HG03097 (cell line): ENCODE results near the gene ADPRHL1.
A peak's percentile ranks its signal among the peaks of the same experiment; 100 is the strongest.
"Not testable (repeated sequence)": the region's sequence is repeated elsewhere in the genome, so short reads cannot be mapped to it uniquely, and the experiment has no call there.

Experiments used
- ATAC-seq: cut with Tn5 transposase; IDR thresholded peaks from one replicate; pipeline ENCODE4 v1.9.1; 2021; ENCODE audit not compliant: unreplicated experiment, low FRiP score

Gene ADPRHL1

DNA sequence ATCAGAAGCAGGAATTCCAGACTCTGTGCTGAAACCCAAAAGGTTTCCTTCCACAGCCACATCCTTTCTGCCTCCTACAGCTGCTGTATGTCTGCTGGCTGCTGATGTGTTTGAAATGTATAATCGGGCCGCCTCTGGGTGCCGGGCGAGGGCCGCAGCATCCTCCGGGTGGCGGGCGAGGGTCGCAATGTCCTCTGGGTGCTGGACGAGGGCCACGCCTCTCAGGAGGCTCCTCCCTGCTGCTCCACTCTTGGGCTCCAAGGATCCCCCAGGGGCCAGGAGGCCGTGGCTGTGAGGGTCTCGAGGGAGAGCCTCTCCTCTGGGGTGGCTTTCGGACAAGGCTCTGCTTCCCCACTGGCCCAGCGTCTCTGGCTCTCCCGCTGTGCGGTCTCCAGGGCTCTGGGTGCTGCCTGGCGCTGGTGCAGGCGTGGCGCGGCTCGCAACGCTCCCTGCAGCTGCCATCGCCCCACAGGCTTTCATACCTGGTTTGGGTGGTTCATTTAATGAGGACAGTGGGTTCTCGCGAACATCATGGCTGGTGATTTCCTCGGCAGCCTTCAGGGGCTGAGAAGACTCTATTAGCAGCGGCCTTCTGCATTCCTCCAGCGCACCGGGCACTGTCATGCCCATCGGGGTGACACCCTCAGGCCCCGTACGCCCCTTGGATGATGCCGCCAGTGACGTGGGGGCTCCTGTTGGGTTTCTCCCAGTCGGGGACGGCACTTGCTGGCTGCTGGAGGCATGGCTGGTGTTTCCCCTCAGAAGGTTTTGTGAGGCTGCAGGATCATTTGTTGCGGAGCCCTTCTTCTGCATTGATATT lies 47.6 kb downstream of the ADPRHL1 start:
- no peak for ATAC-seq

DNA sequence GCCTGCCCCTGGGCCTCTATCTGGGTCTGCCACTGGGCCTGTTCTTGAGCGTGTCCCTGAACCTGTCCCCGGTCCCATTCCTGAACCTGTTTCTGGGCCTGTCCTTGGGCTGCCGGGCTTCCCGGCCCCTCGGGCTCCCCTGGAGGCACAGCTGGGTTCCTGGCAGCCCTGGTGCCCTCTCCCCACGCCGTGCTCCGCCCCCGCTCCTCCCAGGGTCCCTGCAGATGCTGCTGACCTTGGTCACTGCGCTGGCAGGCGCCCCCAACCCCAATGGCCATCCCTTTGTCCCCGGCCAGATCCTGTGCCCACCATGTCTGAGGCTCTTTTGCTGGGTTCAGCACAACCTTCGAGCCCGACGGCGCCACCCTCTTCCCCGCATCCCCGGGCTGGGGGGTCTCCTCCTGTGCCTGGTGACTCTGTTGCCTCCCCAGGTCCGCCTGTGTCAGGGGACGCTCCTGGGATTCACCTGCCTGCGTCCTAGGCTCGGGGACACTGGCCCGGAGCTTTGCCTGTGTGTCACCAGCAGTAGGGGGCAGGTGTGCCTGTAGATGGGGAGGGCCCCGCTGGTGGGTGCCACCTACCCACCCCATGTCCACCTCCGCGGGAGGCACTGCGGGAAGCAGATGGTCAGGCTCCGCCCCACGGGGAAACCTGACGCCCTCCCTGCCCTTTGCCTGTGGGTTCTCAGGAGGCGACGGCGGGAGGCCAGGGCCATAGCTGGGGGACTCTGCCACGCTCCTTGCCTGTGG lies 48.4 kb downstream of the ADPRHL1 start:
- no peak for ATAC-seq

DNA sequence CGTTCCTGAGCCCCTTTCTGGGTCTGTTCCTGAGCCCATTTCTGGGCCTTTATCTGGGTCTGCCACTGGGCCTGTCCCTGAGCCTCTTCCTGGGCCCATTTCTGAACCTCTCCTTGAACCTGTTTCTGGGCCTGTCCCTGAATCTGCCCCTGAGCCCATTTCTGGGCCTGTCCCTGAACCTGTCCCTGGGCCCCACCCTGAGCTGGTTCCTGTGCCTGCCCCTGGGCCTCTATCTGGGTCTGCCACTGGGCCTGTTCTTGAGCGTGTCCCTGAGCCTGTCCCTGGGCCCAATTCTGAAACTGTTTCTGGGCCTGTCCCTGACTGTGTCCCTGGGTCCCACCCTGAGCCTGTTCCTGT lies 48.9 kb downstream of the ADPRHL1 start:
- ATAC-seq, result no peak

DNA sequence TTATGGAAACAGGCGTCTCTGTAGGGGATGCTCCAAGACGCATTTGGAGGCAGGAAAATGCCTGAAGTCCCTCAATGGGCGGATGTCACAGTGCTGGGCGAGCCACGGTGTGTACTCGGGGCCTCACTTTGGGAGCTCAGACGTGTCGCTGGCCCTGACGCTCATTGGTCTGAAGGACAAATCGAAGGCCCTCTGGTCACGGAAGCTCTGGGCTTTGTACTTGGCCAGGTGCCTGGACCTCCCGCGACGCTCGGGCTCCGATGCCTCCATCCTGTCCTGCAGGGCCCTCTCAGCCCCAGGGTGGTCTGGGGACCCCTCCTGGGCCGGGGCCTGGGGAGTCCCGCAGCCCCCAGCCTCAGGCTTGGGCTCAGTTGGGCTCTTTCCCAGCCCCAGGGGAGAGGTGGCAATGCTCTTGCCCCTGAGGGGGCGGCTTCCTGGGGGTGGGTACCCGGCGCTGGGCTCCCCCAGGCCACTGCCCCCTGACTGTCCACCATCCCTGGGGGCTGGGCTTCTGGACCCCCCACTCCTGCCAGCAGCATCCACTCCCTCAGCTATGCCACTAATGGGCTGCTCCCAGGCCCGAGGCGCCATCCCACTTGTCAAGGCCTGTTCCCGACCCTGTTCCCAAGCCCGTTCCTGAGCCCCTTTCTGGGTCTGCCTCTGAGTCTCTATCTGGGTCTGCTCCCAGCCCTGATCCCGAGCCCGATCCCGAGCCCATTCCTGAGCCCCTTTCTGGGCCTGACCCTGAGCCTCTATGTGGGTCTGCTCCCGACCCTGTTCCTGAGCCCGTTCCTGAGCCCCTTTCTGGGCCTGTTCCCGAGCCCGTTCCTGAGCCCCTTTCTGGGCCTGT lies 49.8 kb downstream of the ADPRHL1 start:
- ATAC-seq, result no peak

DNA sequence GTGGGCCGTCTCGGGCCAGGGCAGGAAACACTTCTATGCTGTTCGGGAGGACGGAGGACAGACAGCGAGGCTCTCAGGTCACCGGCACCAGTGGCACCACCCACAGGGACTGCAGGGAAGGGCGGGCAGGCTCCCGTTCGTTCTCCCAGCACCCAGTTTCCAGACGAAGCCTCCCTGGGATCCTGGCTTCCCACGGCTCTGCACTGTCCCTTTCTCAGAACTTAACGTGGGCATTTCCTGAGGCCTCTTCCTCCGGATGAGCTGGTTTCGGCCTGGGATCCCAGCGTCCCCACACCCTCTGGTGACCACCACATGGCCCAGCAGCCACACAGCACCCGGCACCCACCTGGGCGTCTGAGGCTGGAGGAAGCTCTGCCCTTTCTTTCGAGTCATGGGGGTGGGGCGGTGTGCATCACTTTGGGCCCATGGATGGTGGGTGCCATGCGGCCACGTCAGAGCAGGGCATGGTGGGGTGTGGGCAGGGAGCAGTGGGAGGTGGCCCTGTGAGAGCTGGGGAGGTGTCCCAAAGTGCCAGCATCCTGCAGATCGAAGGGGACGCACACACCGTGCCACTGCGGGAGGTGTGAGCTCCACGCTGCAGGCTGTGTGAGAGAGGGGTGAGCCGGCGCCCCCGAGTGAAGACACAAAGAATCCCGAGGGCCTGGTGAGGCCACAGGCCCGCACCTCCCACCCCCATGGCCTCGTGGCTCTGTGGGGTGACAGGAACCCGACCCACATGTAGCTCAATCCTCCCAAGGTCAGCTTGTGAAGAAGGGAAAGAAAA lies 50.6 kb downstream of the ADPRHL1 start:
- ATAC-seq, result no peak

DNA sequence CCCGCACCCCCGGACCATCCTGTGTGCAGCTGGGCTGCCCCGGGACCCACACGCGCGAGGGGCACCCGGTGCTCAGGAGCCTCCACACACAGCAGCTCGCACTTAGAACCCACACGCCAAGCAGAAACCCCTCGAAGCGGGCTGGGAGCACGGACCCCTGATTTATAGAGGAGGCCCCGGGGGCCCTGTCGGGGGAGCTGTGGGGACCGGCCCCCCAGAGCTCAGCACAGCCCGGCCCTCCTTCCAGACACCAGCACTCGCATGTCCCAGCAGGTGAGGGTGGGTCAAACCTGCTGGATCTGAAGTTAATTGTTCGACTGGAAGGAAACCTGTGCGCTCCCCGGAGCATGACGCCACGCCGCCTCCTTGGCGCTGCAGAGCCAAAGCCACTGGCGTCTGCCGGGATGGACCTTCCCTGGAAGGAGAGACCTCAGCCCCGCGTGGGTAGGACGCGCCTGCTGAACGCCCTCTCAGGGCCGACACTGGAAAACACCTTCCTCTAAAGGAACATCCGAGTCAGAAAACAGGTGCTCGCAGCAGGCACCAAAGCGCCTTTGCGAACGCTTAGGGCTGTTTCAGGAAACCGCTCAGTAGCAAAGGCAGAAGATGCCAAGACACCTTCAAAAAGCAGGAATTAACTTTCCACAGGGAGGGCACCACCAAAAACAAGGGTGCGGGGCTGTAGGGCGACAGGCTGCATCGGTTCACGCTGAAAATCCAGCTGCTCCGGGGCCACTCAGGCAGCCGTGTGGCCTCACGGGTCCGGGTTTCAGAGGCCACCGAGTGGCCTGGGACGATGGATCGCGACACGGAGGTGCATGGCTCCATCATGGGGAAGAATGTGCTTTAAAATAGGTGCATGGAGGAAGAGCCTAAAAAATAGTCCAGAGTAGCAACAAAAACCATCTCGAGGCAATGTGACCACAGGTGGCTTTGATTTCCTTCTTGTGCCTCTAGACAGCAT lies 51.6 kb downstream of the ADPRHL1 start:
- ATAC-seq, result no peak

DNA sequence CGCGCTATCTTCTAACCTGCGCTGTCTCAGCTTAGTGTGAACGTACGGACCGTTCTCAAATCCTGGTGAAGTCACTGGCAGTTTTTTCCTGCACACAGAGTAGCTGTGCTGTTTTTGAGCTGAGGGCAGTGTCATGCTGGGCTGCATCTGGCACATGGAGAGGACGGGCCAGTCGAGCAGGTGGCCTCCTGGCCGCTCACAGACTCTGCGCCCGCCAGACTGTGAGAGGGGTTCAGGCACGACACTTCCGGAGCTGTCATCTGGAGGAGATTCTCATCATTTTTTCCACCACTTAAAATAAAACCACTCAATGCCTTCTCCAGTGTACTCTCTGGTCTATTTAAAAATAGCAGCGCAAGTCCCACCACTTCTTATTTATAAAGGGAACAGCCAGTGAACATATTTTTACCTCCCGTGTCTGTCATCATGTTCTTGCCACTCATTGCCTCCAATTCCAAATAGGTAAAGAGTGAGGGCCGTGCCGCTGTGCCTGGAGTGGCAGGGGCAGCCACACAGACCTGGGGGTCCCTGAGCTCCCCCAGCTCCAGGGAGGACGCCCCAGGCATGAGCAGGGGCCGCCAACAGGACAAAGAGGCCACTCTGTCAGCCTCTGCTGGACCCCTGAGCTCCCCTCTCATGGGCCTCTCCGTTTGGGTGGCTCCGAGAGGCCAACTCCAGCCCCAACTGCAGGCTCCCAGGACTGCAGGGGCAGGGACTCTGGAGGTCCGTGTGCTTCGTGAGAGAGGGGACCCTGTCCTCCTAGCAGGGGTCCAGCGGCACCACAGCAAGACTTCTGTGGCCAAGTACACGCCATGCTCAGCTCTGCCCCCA lies 52.5 kb downstream of the ADPRHL1 start:
- no peak for ATAC-seq

DNA sequence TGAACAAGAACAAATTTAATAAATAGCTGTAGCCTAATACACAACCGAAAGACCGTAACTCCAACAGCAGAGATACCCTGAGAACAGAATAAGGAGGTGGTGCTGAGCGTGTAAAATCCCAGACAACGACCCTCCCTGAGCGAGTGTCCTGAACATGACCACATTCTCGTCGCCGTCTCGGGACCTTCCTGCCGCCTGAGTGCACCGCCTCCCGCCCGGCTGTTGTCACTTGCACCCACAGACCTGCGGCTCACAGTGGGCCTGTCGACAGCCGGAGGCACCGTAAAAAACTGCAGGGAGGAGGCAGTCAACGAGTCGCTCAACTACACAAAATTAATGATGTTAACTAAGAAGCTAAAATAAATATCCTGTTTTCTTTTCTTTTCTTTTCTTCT lies 53.5 kb downstream of the ADPRHL1 start:
- no peak for ATAC-seq

DNA sequence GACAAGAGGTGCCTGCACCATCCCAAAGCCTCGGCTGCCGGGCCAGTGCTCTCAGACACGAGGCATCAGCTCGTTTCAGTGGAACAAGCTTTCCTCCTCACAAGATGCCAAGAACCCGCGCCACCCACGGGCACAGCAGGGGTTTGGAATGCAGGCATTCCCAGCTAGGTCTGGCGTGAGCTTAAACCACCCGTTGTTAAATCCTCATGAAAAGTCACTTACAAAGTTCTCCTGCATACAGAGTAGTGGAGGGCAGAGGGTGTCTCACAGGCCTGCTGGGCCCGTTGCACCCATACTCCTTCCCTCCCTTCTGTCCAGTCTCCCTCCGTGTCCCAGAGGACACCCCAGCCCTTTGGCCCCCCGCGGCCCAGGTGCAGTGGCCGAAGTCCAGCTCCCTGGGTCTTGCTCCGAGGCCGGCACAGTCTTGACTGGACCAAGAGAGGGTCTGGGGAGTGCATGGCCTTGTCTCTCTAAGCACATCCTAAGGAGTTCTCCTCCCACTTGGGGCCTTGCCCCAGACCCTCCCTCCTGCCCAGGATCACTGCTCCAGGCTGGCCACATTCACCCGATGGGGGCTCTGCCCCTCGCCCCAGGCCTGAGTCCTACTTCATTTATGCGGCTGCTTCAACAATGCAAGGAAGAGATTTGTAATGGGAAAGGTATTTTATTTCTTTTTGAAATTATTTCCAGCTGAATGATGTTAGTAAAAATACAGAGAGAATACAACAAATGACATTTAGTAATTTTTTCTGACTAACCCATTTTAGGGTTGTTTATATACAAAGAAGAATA lies 54.1 kb downstream of the ADPRHL1 start:
- no peak for ATAC-seq

DNA sequence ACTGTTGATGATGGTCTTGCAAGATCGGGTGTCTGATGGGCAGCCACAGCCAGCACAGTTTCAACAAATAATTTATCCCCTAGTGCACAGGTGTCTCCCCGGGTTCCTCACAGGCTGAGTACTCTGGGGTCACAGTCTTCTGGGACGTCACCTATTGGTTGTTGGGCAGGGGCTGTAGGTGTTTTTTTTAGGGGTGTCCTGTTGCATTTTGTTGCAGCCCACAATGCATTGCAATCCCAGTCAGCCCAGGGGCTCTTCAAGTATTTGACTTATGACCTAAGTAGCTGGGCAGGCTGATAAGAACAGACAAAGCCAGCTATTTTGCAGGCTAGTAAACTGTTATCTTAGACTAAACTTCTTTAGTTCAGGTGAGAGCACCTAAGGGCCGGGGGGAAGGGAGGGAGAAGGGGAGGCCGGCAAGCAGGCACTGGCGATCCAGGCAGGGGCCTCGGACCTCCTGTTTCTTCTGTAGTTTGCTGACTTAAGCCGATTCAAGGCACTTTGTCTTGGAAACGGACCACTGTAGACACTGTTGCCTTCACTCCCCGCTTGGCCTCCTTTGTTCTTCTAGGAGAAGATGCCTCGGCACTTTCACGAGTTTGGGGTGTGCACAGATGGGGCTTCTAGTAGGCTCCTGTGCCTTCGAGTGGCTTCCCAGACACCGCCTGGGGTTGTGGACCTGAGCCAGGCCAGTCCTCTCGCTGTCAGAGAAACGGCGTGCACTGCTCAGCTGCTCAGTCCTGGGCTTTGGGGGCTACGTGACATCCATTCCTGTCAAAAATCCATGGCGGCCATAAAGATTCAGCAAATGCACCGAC lies 55.5 kb downstream of the ADPRHL1 start:
- ATAC-seq, result no peak

DNA sequence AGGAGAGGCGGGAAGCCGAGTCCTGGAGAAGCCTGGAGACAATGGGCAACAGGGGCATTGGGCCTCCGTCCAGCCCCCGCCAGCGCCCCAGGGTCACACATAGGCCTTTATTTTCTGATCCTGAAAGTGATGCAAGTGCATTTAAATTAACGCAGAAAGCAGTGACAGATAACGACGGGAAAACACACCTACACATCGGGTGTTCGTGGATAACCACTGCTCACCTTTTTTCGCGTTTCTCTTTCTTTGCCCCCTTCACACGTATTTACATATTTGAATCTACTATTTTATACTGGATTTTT lies 59.0 kb downstream of the ADPRHL1 start:
- ATAC-seq, result no peak

DNA sequence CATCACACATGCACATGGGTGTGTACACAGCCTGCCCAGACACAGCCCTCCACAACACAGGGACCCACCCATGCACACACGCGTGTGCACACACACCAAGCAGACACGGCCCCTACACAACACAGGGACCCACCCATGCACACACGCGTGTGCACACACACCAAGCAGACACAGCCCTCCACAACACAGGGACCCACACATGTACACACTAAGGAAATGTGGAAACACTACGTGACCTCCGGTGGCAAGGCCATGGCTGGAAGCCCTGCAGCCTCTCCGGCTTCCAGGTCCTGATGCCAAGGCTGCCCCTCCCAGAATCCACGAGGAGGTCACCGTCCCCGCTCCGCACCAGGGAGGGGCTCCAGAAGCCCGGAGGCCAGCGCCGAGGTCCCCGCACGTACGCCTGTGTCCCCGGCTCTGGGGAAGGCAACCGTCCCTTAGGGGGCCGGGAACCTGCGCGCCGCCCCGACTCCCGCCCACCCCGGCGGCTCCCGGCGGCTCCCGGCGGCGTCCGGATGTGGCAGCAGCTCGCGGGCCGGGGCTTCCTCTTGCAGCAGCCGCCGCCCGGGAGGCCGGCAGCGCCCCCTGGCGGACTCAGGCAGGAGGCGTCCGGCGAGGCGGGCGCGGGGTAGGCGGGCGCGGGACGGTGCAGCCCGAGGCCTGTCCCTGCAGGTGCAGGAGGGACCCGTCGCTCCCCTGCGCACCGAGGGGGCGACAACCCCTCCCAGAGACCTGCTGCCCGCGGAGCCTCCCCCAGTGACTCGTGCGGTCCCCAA lies 59.5 kb downstream of the ADPRHL1 start:
- peak; percentile 92 for ATAC-seq

DNA sequence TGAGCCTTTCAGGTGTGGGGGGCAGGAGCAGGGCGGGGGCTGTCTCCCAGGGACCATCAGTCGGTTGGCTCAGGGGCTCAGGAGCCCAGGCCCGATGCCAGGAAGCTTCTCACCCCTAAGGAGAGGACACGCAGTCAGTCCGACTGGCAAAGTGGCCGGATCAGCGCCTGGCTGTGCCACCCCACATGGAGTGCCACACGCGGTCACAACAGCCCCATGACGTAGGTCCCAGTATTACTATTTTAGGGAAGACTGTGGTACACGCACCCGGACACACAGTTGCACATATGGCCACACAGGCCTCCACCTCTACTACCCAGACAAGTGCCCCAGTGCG lies 60.1 kb downstream of the ADPRHL1 start:
- ATAC-seq, result no peak

DNA sequence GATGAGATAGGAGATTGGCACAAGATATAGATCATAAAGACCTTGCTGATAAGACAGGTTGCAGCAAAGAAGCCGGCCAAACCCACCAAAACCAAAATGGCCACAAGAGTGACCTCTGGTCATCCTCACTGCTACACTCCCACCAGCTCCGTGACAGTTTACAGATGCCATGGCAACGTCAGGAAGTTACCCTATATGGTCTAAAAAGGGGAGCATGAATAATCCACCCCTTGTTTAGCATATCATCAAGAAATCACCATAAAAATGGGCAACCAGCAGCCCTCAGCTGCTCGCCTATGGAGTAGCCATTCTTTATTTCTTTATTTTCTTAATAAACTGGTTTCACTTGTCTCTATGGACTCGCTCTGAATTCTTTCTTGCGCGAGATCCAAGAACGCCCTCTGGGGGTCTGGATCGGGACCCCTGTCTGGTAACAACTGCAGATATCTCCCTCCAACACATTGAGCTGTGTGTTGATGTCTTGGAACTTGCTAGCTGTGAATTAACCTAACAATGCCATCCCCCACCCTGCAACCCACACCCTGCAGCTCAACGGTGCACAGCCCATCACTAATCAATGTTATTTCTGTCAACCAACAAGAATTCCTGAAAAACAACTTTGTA lies 62.3 kb downstream of the ADPRHL1 start:
- no peak for ATAC-seq

DNA sequence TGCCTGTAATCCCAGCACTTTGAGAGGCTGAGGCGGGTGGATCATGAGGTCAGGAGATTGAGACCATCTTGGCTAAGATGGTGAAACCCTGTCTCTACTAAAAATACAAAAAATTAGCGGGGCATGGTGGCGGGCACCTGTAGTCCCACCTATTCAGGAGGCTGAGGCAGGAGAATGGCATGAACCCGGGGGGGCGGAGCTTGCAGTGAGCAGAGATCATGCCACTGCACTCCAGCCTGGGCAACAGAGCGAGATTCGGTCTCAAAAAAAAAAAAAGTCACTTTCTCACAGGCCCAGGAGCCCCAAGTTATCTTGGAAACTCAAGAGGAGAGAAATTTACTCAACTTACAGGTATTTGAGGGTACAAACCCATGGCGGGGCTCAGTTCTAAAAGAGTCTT lies 63.7 kb downstream of the ADPRHL1 start:
- ATAC-seq, result not testable (repeated sequence)

DNA sequence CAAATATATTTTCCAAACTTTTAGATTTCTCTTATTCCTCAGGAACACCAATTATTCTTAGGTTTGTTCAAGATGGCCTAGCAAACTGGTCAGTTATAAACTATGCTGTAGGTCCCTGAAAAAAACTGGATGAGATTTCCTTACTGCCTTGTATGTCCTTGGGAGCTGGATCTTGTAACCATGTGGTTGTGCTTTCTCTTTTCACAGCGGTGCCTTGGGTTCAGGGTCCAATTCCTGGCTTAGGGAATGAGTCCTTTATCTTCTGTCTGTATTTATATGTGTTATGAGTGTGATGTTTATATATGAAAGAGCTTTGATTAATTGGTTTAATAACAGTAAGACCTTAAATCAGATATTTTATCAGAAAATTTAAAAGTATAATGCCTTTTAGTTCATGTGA lies 65.9 kb downstream of the ADPRHL1 start:
- no peak for ATAC-seq
